ENCODE measurements around the gene ITGB1. TPM values are rescaled to one million over a fixed set of nuclear protein-coding genes. Genes with fewer than 3 reads are reported as not detected.

The ITGB1 gene
- polyA plus RNA-seq, 1 of the 3 experiments (the other 2 are of a cell fraction), result 666 TPM

- Histone ChIP-seq H3K9me2 (no peaks in the 10 kb centered on the region), H3K4me2 (no peak overlapping the region), H3K36me3 (replicated peaks in 1 of 2; ENCODE audit: control insufficient read depth in 1 of 2, insufficient read depth in 2 of 2, low read length in 1 of 2) (peaks cover 97 to 99% of the 10 kb centered on the region in 2 experiments), H3K27me3 (ENCODE audit: insufficient read depth) (no peaks in the 10 kb centered on the region), H4K20me1 (ENCODE audit: insufficient read depth) (peaks cover 33% of the 10 kb centered on the region), H3K9me3 (no peaks in the 10 kb centered on the region), H3K79me2 (ENCODE audit: insufficient read depth) (peaks cover 96% of the 10 kb centered on the region), H2AFZ (ENCODE audit: low read depth) (no peak overlapping the region), H3F3A (replicated peaks; ENCODE audit: insufficient read depth) (peaks cover 54% of the 10 kb centered on the region), H3K4me1 (ENCODE audit: control insufficient read depth in 1 of 2, insufficient read depth in 2 of 2, low read depth in 1 of 2, low read length in 1 of 2) (peaks cover 0 to 15% of the 10 kb centered on the region in 2 experiments; a peak in 2 of 4 replicates), H3K9ac (no peak overlapping the region), H3K27ac (ENCODE audit: low read depth in 2 of 2, low read length in 1 of 2) (no peak overlapping the region), H3K4me3 (ENCODE audit: low read depth in 2 of 2, low read length in 1 of 2) (no peak overlapping the region)
- no peak for TF ChIP-seq FOXM1 (IDR thresholded peaks at IDR 0.05; ENCODE audit: low read depth)
- TF ChIP-seq FOSL2 (IDR thresholded peaks at IDR 0.05; ENCODE audit: borderline replicate concordance, low read depth), result no peak
- no peak for TF ChIP-seq REST (IDR thresholded peaks at IDR 0.05; ENCODE audit: low read depth, low read length)
- TF ChIP-seq, protein P1, sequence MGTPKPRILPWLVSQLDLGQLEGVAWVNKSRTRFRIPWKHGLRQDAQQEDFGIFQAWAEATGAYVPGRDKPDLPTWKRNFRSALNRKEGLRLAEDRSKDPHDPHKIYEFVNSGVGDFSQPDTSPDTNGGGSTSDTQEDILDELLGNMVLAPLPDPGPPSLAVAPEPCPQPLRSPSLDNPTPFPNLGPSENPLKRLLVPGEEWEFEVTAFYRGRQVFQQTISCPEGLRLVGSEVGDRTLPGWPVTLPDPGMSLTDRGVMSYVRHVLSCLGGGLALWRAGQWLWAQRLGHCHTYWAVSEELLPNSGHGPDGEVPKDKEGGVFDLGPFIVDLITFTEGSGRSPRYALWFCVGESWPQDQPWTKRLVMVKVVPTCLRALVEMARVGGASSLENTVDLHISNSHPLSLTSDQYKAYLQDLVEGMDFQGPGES (IDR thresholded peaks at IDR 0.05; ENCODE audit: low read depth, low read length), result no peak
- no peak for TF ChIP-seq SIN3A (IDR thresholded peaks at IDR 0.05; ENCODE audit: borderline replicate concordance, low read depth, low read length)
- no peak for TF ChIP-seq RXRA (IDR thresholded peaks at IDR 0.05; ENCODE audit: borderline replicate concordance, low read depth)
- TF ChIP-seq GABPA (IDR thresholded peaks at IDR 0.05; ENCODE audit: low read depth), result no peak
- no peak for TF ChIP-seq SMC3 (IDR thresholded peaks at IDR 0.05; ENCODE audit: low read depth, low read length)
- TF ChIP-seq GATA2 (CRISPR knock-in tag; IDR thresholded peaks at IDR 0.05), result no peak
- no peak for TF ChIP-seq EZH2phosphoT487 (IDR thresholded peaks at IDR 0.05; ENCODE audit: borderline replicate concordance, low read depth)
- TF ChIP-seq USF1 (IDR thresholded peaks at IDR 0.05; ENCODE audit: borderline replicate concordance, low read depth), result no peak
- TF ChIP-seq ELF1 (IDR thresholded peaks at IDR 0.05), result no peak
- no peak for TF ChIP-seq CHD2 (IDR thresholded peaks at IDR 0.05; ENCODE audit: low read length, partially characterized antibody)
- no peak for TF ChIP-seq RFX5 (IDR thresholded peaks at IDR 0.05; ENCODE audit: low read length)
- TF ChIP-seq YY1 (IDR thresholded peaks at IDR 0.05; ENCODE audit: low read depth), result no peak
- TF ChIP-seq RAD21 (IDR thresholded peaks at IDR 0.05; ENCODE audit: low read length), result no peak
- TF ChIP-seq TAF1 (IDR thresholded peaks at IDR 0.05; ENCODE audit: borderline replicate concordance, low read depth, low read length), result no peak
- no peak for TF ChIP-seq USF2 (IDR thresholded peaks at IDR 0.05; ENCODE audit: borderline replicate concordance, low read depth, low read length)
- no peak for TF ChIP-seq EP300 (IDR thresholded peaks at IDR 0.05; ENCODE audit: borderline replicate concordance in 1 of 2, low read depth in 1 of 2, low read length in 1 of 2)
- TF ChIP-seq RCOR1 (IDR thresholded peaks at IDR 0.05; ENCODE audit: low read length), result no peak
- no peak for DNase-seq
- CTCF ChIA-PET, result no interaction called here
- POLR2A ChIA-PET, result no interaction called here
- 98% methylated on average over 3 of the region's 3 CpGs for WGBS (ENCODE audit: low lambda C conversion rate)
These were observed 30.3 kb downstream of the ITGB1 start for GRCh38 chr10:32927750-32928149.
